HepG2 (cell line): Measurements from ENCODE around the gene RGL3. TPM values are rescaled to one million over a fixed set of nuclear protein-coding genes. Genes with fewer than 3 reads are reported as not detected.

Source experiments
- ATAD3A ChIP-seq: sonication (generic); formaldehyde crosslinking; IDR thresholded peaks from 2 replicates; pipeline ENCODE4 v1.4.0; 2020; ENCODE audit warnings: missing genetic modification reagents
- MED1 ChIP-seq: sonication (generic); formaldehyde crosslinking; IDR thresholded peaks from 2 replicates; pipeline ENCODE4 v1.4.0; 2020; ENCODE audit warnings: missing genetic modification reagents
- POGZ ChIP-seq: sonication (generic); formaldehyde crosslinking; IDR thresholded peaks from 2 replicates; pipeline ENCODE4 v1.4.0; 2020; ENCODE audit warnings: mild to moderate bottlenecking, missing genetic modification reagents
- SAFB2 ChIP-seq: sonication (generic); formaldehyde crosslinking; IDR thresholded peaks from 2 replicates; pipeline ENCODE4 v1.5.1; 2020; ENCODE audit warnings: missing genetic modification reagents, low read depth, mild to moderate bottlenecking, borderline replicate concordance
- SRF ChIP-seq: IDR thresholded peaks from 2 replicates; pipeline ENCODE4 v1.6.1; 2011; ENCODE audit warnings: mild to moderate bottlenecking, low read depth, low read length, moderate library complexity
- TBX2 ChIP-seq: sonication (generic); formaldehyde crosslinking; IDR thresholded peaks from 2 replicates; pipeline ENCODE4 v1.5.0; 2020; ENCODE audit warnings: missing genetic modification reagents, mild to moderate bottlenecking, borderline replicate concordance
- THRA ChIP-seq: sonication (generic); formaldehyde crosslinking; IDR thresholded peaks from 2 replicates; pipeline ENCODE4 v1.4.0; 2020; ENCODE audit warnings: missing genetic modification reagents, borderline replicate concordance
- ZFYVE20 ChIP-seq: sonication (generic); formaldehyde crosslinking; IDR thresholded peaks from 2 replicates; pipeline ENCODE4 v1.8.0; 2023; ENCODE audit warnings: low read depth, mild to moderate bottlenecking, moderate library complexity, missing genetic modification reagents, borderline replicate concordance
- ZNF230 ChIP-seq: sonication (generic); formaldehyde crosslinking; IDR thresholded peaks from 2 replicates; pipeline ENCODE4 v1.4.0; 2020; ENCODE audit warnings: mild to moderate bottlenecking, missing genetic modification reagents
- ZNF253 ChIP-seq: sonication (generic); formaldehyde crosslinking; IDR thresholded peaks from 2 replicates; pipeline ENCODE4 v1.8.0; 2022; ENCODE audit warnings: mild to moderate bottlenecking, missing genetic modification reagents, borderline replicate concordance
- ZNF431 ChIP-seq: sonication (generic); formaldehyde crosslinking; IDR thresholded peaks from 2 replicates; pipeline ENCODE4 v1.9.0; 2022; ENCODE audit warnings: missing genetic modification reagents, low read depth, mild to moderate bottlenecking, borderline replicate concordance
- ZNF670 ChIP-seq: sonication (generic); formaldehyde crosslinking; IDR thresholded peaks from 2 replicates; pipeline ENCODE4 v1.8.0; 2022; ENCODE audit warnings: mild to moderate bottlenecking, missing genetic modification reagents, borderline replicate concordance
- ZNF746 ChIP-seq: sonication (generic); formaldehyde crosslinking; IDR thresholded peaks from 2 replicates; pipeline ENCODE4 v1.8.0; 2022; ENCODE audit warnings: mild to moderate bottlenecking, missing genetic modification reagents
- polyA plus RNA-seq, 8 experiments: library from polyadenylated mRNA; depleted of rRNA in 3 of 8; stranded (reverse) in 7 of 8; unstranded in 1 of 8; fragments of >200 nt; fragmentation: Illumina TruSeq in 4 of 8; extraction: Trizol in 4 of 8; gene quantifications; 2 replicates each; pipeline versions ENCODE4 v1.2.1 to v1.2.3, GENCODE V29; 2011 to 2016; ENCODE audit warnings: low read depth in 4 of 8, missing spikeins in 1 of 8, mixed read lengths in 1 of 8; ENCODE audit not compliant: insufficient read depth in 1 of 8
- total RNA-seq, 5 experiments: library from RNA; depleted of rRNA; stranded (reverse); fragments of >200 nt; fragmentation: Illumina TruSeq; extraction: Trizol; gene quantifications; 2 replicates each; pipeline ENCODE4 v1.2.3, GENCODE V29; 2016; ENCODE audit warnings: low read depth in 1 of 5
- TF ChIP-seq, protein P1 (sequence below): IDR thresholded peaks from 2 replicates; pipeline ENCODE4 v1.4.0; 2020; ENCODE audit warnings: mild to moderate bottlenecking, missing genetic modification reagents
- TF ChIP-seq, protein P2 (sequence below): sonication (generic); formaldehyde crosslinking; IDR thresholded peaks from 2 replicates; pipeline ENCODE4 v1.4.0; 2020; ENCODE audit warnings: missing genetic modification reagents
- TF ChIP-seq, protein P3 (sequence below): sonication (generic); formaldehyde crosslinking; conservative IDR thresholded peaks from 2 replicates; pipeline ENCODE4 v1.4.0; 2020; ENCODE audit warnings: mild to moderate bottlenecking, missing genetic modification reagents, moderate library complexity

Gene RGL3
- total and polyA plus RNA-seq, 2 of the 13 experiments (the other 11 are each of a cell fraction or from before 2014, with no cell fraction given), result 4.2 to 7.6 TPM

- TF ChIP-seq ZFYVE20 (CRISPR knock-in tag) (0 out of 2 replicates have a peak, but pooled peaks have one; percentile 37), ZNF431 (CRISPR knock-in tag) (peak; percentile 29; the same call in 1 of the 2 replicates), THRA (CRISPR knock-in tag) (peak; percentile 37; the same call in 1 of the 2 replicates), MED1 (CRISPR knock-in tag) (peak; percentile 52; the same call in 1 of the 2 replicates), SAFB2 (0 out of 2 replicates have a peak, but pooled peaks have one; percentile 56), ATAD3A (CRISPR knock-in tag) (0 out of 2 replicates have a peak, but pooled peaks have one; percentile 29), SRF (no peak), ZNF230 (CRISPR knock-in tag) (peak; percentile 15; the same call in 1 of the 2 replicates), POGZ (CRISPR knock-in tag) (no peak), ZNF253 (no peak), ZNF746 (CRISPR knock-in tag) (no peak), ZNF670 (no peak), TBX2 (peak; percentile 56; the same call in 1 of the 2 replicates)
- TF ChIP-seq, protein P1, sequence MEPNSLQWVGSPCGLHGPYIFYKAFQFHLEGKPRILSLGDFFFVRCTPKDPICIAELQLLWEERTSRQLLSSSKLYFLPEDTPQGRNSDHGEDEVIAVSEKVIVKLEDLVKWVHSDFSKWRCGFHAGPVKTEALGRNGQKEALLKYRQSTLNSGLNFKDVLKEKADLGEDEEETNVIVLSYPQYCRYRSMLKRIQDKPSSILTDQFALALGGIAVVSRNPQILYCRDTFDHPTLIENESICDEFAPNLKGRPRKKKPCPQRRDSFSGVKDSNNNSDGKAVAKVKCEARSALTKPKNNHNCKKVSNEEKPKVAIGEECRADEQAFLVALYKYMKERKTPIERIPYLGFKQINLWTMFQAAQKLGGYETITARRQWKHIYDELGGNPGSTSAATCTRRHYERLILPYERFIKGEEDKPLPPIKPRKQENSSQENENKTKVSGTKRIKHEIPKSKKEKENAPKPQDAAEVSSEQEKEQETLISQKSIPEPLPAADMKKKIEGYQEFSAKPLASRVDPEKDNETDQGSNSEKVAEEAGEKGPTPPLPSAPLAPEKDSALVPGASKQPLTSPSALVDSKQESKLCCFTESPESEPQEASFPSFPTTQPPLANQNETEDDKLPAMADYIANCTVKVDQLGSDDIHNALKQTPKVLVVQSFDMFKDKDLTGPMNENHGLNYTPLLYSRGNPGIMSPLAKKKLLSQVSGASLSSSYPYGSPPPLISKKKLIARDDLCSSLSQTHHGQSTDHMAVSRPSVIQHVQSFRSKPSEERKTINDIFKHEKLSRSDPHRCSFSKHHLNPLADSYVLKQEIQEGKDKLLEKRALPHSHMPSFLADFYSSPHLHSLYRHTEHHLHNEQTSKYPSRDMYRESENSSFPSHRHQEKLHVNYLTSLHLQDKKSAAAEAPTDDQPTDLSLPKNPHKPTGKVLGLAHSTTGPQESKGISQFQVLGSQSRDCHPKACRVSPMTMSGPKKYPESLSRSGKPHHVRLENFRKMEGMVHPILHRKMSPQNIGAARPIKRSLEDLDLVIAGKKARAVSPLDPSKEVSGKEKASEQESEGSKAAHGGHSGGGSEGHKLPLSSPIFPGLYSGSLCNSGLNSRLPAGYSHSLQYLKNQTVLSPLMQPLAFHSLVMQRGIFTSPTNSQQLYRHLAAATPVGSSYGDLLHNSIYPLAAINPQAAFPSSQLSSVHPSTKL (CRISPR knock-in tag), result 0 out of 2 replicates have a peak, but pooled peaks have one; percentile 29
- TF ChIP-seq, protein P2, sequence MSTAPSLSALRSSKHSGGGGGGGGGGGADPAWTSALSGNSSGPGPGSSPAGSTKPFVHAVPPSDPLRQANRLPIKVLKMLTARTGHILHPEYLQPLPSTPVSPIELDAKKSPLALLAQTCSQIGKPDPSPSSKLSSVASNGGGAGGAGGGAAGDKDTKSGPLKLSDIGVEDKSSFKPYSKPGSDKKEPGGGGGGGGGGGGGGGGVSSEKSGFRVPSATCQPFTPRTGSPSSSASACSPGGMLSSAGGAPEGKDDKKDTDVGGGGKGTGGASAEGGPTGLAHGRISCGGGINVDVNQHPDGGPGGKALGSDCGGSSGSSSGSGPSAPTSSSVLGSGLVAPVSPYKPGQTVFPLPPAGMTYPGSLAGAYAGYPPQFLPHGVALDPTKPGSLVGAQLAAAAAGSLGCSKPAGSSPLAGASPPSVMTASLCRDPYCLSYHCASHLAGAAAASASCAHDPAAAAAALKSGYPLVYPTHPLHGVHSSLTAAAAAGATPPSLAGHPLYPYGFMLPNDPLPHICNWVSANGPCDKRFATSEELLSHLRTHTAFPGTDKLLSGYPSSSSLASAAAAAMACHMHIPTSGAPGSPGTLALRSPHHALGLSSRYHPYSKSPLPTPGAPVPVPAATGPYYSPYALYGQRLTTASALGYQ, result no peak
- TF ChIP-seq, protein P3, sequence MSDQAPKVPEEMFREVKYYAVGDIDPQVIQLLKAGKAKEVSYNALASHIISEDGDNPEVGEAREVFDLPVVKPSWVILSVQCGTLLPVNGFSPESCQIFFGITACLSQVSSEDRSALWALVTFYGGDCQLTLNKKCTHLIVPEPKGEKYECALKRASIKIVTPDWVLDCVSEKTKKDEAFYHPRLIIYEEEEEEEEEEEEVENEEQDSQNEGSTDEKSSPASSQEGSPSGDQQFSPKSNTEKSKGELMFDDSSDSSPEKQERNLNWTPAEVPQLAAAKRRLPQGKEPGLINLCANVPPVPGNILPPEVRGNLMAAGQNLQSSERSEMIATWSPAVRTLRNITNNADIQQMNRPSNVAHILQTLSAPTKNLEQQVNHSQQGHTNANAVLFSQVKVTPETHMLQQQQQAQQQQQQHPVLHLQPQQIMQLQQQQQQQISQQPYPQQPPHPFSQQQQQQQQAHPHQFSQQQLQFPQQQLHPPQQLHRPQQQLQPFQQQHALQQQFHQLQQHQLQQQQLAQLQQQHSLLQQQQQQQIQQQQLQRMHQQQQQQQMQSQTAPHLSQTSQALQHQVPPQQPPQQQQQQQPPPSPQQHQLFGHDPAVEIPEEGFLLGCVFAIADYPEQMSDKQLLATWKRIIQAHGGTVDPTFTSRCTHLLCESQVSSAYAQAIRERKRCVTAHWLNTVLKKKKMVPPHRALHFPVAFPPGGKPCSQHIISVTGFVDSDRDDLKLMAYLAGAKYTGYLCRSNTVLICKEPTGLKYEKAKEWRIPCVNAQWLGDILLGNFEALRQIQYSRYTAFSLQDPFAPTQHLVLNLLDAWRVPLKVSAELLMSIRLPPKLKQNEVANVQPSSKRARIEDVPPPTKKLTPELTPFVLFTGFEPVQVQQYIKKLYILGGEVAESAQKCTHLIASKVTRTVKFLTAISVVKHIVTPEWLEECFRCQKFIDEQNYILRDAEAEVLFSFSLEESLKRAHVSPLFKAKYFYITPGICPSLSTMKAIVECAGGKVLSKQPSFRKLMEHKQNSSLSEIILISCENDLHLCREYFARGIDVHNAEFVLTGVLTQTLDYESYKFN (CRISPR knock-in tag), result peak; percentile 46; the same call in 1 of the 2 replicates
Observed at GRCh38 chr19:11374433-11375142, 44.5 kb downstream of the RGL3 start, which contains the start of gene SWSAP1 (continued).
